IPS-NIHi7 (cell line): ENCODE measurements around the gene ASTN2.

Experiments used
- DNase-seq: peaks from one replicate; pipeline ENCODE4 v3.0.0; 2012; ENCODE audit warnings: mixed read lengths; ENCODE audit errors: extremely low spot score

The ASTN2 gene

DNA sequence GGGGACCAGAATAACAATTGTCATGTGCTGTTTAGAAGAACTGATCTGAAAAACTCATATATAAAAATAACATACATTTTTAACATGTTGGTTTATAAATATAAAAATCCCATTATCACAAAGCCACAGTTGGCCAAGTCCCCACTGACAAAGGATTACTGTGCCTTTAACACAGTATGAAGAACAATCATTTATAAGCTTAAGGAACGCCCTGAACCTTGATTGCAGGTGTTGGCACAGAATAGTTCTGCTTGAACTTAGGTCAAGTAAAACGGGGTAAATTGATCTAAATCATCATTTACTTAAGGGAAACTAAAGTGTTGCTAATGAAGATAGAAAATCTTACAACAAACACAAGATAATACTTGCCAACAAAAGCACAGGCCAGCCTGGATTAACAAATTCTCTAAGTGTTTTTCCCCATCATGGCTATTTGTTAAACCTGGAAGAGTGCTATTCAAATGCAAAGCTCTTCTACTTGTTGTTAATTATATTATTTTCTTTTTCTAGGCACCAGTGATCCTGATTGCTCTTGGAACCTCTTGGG, 46.1 kb downstream of the ASTN2 start:
- DNase-seq = no peak

DNA sequence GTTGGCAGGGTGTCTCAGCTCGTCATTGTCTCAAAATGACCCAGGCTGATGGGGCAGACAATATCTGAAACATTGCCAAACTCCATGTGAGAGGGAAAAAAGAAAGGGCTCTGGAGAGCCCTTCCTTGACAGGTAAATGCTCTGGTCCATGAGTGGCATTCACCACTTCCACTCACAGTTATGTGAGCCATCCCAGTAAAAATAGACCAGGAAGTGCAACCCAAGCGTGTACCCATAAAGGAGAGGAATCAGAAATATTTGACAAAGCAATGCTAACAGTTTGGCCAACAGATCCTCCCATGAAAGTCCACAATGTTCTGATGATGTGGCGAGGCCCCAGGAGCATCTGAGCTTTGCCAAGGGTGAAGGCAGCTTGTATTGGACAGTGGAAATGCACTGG, 49.4 kb downstream of the ASTN2 start:
- no peak for DNase-seq

DNA sequence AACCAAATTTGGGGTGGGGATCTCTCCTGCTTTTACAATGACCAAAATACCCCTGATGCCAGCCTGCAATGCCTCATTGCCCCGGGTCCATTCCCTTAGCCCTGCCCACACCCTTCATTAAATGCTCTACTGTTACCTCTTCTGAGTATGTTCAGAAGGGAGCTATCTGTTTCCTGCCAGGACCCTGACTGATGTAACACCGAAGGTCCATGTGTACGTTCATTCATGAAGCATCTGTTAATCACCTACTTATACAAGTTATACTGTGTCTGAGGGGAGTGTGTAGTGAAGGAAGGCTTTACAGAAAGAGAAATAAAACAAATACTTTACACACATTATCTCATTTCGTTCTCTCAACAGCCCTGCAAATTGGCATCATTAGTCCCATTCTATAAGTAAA, 51.9 kb downstream of the ASTN2 start:
- DNase-seq = no peak

GRCh38 chr9:117359910-117360309, 54.9 kb downstream of the ASTN2 start:
- DNase-seq = no peak

GRCh38 chr9:117355542-117355941, 59.3 kb downstream of the ASTN2 start:
- no peak for DNase-seq

GRCh38 chr9:117354997-117355396, 59.9 kb downstream of the ASTN2 start:
- DNase-seq = no peak

DNA sequence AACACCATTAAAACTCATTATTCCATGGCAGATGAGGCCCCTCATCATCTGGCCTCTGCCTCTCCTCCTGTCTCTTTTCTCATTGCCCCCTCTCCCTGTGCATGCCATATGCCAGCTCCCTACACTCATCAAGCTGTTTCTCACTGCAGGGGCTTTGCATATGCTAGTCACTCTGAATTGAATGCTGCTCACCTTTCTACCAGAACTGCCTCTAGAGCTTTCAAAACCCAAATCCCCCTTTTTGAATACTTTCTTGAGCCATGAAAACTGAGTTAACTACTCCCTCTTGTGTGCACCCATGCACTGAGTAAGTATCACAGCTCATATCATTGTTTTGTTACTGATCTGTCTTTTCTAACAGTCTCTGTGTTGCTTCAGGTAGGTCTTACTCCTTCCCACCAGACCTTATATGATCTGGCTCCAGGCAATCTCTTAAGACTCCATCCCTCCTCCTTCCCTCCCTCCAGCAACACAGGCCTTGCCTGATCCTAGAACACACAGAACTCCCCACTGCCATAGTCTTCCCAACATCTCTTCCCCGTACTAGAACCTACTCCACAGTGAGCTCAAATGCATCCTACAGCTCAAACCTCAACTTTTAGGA, 60.5 kb downstream of the ASTN2 start:
- peak; percentile 26 for DNase-seq

GRCh38 chr9:117344892-117345660, 69.8 kb downstream of the ASTN2 start:
- peak; percentile 37 for DNase-seq

GRCh38 chr9:117343427-117343826, 71.4 kb downstream of the ASTN2 start:
- DNase-seq = no peak

GRCh38 chr9:117341151-117341550, 73.7 kb downstream of the ASTN2 start:
- DNase-seq = no peak

DNA sequence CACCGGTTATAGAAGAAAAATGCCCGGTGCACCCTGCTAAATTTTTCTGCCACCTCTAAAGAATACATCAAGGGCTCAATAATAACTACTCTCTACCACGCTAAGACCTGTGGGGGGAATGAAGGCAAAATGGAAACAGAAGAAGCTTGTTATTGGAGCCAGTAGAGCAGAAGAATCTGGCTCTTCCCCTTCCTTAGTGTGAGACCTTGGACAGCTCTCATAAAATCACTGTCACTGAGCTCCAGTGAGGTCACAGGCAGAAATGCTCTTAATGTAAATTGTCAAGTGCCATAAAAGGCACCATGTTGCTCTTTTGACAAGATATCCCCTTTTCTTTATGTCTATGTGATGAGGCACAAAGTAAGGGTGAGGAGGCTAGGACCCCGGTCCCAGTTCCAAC, 74.4 kb downstream of the ASTN2 start:
- DNase-seq = no peak

DNA sequence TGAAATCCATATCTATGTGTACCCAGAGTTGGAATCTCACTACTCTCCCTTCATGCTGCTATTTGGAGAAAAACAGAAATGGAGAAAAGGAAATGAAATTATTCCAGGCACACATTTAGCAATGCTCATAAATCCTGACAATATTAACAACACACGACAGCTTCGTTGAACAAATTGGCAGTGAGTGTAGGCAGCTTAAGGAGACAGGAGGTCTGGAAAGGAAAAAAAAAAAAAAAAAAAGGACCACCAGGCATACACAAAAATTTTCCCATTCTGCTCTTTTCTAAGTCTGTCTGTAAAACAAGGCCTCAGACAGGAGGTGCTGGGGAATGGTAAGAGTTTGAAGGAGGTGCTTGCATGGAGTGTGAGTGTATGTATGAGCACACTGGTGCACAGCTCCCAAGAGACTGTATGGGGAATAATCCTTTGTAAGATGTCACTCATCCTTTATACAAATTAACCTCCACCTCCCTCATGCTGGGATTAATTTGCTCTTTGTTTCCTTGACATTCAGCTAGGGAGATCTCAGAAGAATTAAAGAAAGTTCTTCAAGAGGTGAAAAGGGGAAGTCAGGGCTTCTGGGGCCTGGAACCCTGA, 78.9 kb downstream of the ASTN2 start:
- no peak for DNase-seq

GRCh38 chr9:117334101-117334500, 80.8 kb downstream of the ASTN2 start:
- DNase-seq = peak; percentile 69

DNA sequence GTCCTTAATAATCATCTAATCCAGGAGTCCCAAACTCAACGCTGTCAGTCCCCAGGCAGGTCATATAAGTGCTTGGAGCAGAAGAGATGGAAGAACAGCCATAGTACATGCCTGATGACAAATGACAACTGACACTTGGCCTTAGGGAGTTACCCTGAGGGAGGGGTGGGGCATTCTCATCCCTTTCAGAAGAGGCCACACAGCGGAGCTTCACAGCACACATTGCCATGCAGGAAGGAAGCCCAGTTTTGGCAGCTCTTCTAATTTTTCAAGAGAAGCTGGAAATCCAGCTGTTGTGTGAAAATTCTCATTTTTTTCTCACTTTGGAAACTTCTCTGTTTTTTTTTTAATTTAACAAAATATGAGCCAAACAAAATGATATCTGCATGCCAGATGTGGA, 89.0 kb downstream of the ASTN2 start:
- DNase-seq = no peak

GRCh38 chr9:117325110-117325731, 89.6 kb downstream of the ASTN2 start:
- no peak for DNase-seq

DNA sequence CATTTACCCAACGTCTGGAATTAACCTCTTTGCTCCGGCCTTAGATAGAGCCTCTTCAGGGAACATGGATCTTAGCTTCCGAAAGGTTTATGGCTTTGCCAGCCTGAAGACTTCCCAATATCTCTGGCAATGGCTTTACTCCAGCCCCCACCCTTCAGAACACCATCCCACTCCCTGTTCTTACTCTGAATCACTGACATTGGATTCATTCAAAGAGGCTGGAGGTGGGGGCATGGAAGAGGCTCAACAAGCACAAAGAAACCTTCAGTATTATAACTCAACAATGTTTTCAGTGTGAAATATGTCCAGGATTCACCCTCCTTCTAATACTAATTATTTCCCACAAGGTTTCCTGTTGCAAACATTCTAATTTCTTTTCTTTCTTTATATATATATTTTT, 91.5 kb downstream of the ASTN2 start:
- DNase-seq = no peak

GRCh38 chr9:117317192-117317591, 97.7 kb downstream of the ASTN2 start:
- no peak for DNase-seq

DNA sequence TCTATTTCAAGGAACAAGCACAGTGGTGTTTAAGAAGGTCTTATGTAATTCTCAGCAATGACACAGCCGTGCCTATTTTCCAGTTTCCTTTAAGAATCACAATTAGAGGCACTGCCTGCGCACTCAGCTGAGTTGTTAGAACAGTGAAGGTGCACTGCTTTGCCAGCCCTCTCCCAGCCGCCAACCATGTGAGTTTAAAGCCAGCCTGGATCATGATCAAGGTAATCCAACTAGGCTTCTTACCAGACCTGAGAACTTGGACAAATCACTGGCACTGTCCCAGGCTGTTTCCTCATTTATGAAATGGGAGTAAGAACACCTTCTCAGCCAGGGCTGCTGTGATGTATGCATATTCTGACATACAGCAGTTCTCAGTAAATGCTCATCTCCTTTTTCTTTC, 99.6 kb downstream of the ASTN2 start:
- no peak for DNase-seq

DNA sequence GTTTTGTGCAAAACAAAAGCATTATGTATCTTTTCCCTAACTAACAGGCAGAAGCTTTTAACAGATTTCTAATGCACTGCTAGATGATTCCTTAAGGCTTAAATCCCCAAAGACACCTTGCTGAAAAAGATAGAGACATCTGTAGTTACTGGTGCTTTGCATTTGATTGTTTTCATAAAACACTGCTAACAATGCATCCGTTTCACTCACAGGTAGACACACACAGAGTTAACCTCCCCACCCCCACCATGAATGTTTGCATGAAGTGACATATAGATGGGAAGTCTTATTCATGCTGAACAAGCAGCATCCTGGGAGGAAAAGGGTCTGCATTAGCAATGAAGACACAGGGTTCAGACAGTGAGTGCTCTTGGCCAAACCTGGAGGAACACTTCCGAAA, 100.9 kb downstream of the ASTN2 start:
- DNase-seq = no peak

DNA sequence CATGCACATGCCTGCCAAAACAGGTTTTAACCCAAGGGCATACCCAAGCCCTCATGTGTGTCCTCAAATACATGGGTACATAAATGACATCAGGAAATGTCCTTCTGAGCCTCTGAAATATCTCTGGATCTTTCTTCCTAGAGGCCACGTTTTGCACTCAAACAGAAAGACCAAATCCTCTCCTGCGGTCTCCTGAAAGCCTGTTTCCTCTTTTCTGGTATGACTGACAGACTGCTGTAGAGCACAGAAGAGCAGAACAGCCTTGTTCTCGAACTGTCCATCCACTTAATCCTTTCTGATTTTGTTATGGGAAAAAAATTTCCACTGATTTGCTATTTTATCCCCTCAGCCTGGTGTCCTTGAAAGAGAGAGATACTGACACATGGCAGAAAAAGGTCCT, 107.2 kb downstream of the ASTN2 start:
- no peak for DNase-seq

GRCh38 chr9:117306032-117306431, 108.8 kb downstream of the ASTN2 start:
- DNase-seq = no peak

DNA sequence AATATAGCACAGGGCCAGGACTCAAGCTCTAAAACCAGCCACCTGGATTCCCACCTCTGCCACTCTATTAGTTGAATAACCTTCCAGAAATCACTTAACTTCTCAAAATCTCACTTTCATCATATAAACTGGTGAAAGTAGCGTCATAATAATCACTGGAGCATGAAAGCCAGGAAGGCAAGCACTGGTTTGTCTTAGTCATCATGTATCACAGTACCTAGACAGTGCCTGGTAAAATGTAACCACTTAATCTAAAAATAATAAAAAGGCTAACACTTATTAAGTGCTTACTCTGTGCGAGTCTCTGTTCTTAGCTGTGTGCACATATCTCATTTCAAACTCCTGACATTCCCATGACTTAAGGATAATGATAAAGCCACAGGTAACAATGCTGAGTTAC, 109.4 kb downstream of the ASTN2 start:
- no peak for DNase-seq

- no peak for DNase-seq
Measured at GRCh38 chr9:117304549-117304948, 110.3 kb downstream of the ASTN2 start.
